ENCODE data around the gene GLCE.
"Not testable (repeated sequence)": the region's sequence is repeated elsewhere in the genome, so short reads cannot be mapped to it uniquely, and the experiment has no call there.

The GLCE gene

DNA sequence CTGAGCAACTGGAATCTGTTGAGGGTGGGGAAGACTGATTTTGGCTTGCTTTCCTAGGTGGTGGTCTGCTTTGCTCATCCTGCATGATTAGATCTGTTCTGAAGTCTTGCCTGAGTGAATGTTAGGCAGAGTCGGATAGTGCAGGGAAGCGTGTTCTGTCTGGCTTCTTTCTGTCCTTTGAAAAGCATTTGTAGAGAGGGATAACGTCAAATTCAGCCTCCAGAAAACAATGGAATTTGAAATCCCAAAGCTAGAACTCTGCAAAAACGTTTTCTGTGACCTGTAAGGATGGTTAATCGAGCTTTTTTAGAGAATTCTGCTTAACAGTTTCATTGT, 1.4 kb downstream of the GLCE start:
- in situ Hi-C loops (cut with MboI; ENCODE audit: low pct_unique_long_range_greater_than_20kb, low sequenced_read_pairs, unreplicated experiment) = no loop called here
- DNase-seq (ENCODE audit: low spot score) = peak; percentile 11
- TF ChIP-seq, protein P1, sequence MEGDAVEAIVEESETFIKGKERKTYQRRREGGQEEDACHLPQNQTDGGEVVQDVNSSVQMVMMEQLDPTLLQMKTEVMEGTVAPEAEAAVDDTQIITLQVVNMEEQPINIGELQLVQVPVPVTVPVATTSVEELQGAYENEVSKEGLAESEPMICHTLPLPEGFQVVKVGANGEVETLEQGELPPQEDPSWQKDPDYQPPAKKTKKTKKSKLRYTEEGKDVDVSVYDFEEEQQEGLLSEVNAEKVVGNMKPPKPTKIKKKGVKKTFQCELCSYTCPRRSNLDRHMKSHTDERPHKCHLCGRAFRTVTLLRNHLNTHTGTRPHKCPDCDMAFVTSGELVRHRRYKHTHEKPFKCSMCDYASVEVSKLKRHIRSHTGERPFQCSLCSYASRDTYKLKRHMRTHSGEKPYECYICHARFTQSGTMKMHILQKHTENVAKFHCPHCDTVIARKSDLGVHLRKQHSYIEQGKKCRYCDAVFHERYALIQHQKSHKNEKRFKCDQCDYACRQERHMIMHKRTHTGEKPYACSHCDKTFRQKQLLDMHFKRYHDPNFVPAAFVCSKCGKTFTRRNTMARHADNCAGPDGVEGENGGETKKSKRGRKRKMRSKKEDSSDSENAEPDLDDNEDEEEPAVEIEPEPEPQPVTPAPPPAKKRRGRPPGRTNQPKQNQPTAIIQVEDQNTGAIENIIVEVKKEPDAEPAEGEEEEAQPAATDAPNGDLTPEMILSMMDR (IDR thresholded peaks at IDR 0.05; ENCODE audit: extremely low read depth, insufficient read depth, missing control alignments) = no peak

DNA sequence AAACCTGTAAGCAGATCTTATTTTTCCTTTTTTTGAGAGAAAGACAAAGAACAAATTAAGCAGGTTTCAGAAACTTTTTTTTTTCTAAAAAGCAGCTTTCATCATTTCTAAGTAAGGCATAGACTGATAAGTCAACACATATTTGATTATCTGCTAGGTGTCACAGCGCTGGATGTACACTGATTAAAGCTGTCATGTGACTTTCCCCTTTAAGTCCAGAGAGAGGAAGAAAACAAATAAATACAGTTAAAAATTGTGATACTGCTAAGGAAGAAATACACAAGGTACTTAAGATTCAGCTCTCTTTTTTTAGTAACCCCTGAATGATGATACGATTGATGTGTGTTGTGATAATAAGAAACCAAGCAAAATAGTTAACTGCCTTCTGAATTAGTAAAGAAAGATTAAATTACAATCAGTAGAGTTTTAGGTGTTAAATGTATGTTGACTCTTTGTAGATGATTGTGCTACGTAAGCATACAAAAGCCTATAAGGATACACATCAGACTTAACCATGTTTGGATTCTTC, 2.8 kb downstream of the GLCE start:
- in situ Hi-C loops (cut with MboI; ENCODE audit: low pct_unique_long_range_greater_than_20kb, low sequenced_read_pairs, unreplicated experiment) = no loop called here
- DNase-seq (ENCODE audit: low spot score) = no peak
- TF ChIP-seq, protein P1 (IDR thresholded peaks at IDR 0.05; ENCODE audit: extremely low read depth, insufficient read depth, missing control alignments) = no peak

DNA sequence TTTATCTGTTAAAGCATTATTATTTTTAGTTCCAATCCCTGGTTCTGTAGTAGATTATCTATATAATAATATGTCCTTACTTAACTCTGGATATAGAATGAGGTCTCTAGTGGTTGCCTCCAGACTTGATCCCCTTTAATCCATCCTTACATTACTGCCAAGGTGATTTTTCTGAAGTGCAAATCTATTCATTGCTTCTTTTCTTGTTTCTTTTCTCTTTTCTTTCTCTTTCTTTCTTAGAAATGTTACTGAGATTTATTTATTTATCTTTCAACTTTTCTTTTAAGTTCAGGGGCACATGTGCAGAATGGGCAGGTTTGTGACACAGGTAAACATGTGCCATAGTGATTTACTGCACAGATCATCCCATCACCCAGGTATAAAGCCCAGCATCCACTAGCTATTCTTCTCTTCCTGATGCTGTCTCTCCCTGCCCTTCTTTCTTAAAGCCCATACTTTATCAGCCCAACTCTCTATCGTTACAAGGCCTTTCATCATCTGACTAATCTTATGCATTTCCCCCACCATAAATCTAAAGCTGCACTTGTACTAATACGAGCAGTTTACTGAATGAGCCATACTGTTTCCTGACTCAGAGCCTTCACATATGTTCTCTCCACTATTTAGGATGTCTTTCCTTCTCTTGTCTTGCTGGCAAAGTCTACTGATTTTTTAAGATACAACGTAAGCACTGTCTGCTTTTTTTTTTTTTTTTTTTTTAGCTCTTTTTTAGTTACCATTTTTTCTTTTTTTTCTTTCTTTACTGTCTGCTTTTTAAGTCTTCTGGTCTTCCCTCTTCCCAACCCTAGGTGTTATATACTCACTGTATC, 4.6 kb downstream of the GLCE start:
- in situ Hi-C loops (cut with MboI; ENCODE audit: low pct_unique_long_range_greater_than_20kb, low sequenced_read_pairs, unreplicated experiment) = no loop called here
- no peak for DNase-seq (ENCODE audit: low spot score)
- TF ChIP-seq, protein P1 (IDR thresholded peaks at IDR 0.05; ENCODE audit: extremely low read depth, insufficient read depth, missing control alignments) = no peak

DNA sequence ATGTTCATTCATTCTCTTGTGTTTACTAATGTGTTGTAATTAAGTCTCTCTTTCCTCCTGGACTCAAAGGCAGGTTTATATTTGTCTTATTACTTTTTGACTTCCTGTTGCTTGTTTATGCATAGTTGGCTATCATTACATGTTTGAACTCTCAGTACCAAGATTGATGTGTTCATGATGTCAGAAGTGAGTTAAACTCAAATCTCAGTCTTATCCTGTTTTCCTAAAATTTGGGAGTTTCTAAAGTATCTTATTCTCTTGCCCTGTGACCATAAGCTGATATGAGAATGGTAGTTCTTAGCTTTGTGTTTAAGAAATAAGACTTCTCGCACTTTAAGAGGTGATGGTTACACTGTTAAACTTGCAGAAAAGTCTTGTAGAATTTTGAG, 5.2 kb downstream of the GLCE start:
- in situ Hi-C loops (cut with MboI; ENCODE audit: low pct_unique_long_range_greater_than_20kb, low sequenced_read_pairs, unreplicated experiment) = no loop called here
- TF ChIP-seq, protein P1 (IDR thresholded peaks at IDR 0.05; ENCODE audit: extremely low read depth, insufficient read depth, missing control alignments) = no peak

DNA sequence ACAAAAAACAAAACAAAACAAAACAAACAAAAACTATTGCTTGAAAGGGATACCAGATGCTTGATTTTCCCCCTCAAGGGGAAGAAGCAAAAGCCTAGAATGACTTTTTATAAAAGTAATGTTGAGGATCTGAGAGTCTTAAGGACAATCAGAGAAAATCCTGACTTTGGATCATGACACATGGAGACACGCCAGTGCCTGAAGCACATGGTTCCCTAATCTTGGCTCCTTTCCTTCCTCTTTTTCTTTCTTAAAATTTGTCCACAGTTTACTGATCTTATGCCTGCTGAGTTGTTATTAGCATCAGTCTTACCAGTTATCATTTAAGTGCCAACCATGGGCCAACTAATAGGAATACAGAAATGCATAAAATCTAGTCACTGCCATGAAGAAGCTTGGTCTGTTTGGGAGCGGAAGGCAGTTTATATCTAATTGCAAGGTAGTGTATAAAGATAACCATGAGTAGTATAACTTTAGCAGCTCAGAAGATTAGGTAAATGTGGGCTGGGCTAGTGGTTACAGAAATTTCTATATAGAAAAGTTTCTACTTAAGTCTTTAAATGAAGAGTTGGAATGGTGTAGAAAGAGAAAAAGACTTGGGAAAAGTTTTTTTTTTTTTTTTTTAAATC, 6.9 kb downstream of the GLCE start:
- in situ Hi-C loops (cut with MboI; ENCODE audit: low pct_unique_long_range_greater_than_20kb, low sequenced_read_pairs, unreplicated experiment) = no loop called here
- DNase-seq (ENCODE audit: low spot score) = no peak
- TF ChIP-seq, protein P1 (IDR thresholded peaks at IDR 0.05; ENCODE audit: extremely low read depth, insufficient read depth, missing control alignments) = no peak

More for the DNA sequence above, 5.2 kb downstream of the GLCE start:
- DNase-seq (ENCODE audit: low spot score) = no peak

DNA sequence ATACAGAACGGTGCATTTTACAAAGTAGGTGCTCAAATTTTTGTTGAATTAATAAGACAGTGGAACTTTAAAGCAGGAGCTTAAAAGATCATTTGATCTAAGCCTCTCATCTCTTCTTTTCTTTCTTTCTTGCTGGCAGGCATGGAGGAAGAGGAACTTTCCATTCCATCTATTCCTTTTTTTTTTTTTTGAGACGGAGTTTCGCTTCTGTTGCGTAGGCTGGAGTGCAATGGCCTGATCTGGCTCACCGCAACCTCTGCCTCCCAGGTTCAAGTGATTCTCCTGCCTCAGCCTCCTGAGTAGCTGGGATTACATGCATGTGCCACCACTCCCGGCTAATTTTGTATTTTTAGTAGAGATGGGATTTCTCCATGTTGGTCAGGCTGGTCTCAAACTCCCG, 7.9 kb downstream of the GLCE start:
- in situ Hi-C loops (cut with MboI; ENCODE audit: low pct_unique_long_range_greater_than_20kb, low sequenced_read_pairs, unreplicated experiment); DNase-seq (ENCODE audit: low spot score): not testable (repeated sequence)

DNA sequence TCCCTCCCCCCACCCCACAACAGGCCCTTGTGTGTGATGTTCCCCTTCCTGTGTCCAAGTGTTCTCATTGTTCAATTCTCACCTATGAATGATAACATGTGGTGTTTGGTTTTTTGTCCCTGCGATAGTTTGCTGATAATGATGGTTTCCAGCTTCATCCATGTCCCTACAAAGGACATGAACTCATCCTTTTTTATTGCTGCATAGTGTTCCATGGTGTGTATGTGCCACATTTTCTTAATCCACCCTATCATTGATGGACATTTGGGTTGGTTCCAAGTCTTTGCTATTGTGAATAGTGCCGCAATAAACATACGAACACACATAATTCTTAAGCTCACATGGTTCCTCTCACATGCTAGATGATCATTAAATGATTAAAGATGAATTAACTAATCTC, 9.1 kb downstream of the GLCE start:
- in situ Hi-C loops (cut with MboI; ENCODE audit: low pct_unique_long_range_greater_than_20kb, low sequenced_read_pairs, unreplicated experiment); DNase-seq (ENCODE audit: low spot score): not testable (repeated sequence)

All from GM13977 (cell line).